GM19043 (cell line): Measurements from ENCODE around the gene PCSK5.

Source experiments
- ATAC-seq: cut with Tn5 transposase; IDR thresholded peaks from one replicate; pipeline ENCODE4 v1.9.1; 2021; ENCODE audit warnings: low read depth; ENCODE audit not compliant: unreplicated experiment

Gene PCSK5

DNA sequence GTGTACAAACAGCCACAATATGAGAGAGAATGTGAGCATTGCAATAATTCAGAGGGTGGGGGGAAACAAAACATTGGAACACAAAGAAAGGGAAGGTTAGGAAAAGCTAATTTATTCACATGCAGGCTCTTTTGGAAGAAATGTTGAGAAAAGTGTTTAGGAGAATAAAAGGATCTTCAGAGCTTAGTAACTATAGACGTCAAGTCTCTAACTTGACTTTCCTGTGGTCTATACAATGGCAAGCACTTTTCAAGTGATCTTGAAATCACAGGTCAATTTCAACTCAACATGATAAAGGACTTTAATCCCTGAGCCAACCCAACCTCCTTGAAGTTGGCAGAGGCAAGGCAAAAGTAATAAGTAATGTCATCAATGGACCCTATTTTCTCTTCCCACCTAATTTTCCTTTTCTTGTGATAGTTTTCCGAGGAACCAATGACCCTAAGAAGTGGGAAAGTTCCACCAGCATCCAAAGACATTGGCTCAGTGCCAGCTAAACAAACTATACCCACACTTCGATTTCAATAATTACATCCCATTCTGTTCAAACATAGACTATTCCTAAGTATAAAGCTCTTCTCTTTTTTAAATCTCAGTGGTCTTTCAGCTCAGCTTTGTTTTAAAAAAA, 480.0 kb downstream of the PCSK5 start:
- ATAC-seq = no peak

DNA sequence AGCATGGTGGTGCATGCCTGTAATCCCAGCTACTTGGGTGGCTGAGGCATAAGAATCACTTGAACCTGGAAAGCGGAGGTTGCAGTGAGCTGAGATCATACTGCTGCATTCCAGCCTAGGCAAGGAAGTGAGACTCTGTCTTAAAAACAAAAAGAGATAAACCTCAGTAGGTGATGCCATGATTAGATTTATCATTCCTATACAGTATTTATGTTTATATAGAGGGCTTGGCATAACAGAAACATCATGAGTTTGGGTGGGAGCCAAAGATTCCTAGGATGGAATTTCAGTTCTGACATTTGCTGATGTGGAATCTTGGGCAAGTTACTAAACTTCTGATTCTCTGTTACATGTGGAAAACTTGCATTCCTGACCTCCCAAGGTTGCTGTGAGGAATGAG, 481.4 kb downstream of the PCSK5 start:
- no peak for ATAC-seq

DNA sequence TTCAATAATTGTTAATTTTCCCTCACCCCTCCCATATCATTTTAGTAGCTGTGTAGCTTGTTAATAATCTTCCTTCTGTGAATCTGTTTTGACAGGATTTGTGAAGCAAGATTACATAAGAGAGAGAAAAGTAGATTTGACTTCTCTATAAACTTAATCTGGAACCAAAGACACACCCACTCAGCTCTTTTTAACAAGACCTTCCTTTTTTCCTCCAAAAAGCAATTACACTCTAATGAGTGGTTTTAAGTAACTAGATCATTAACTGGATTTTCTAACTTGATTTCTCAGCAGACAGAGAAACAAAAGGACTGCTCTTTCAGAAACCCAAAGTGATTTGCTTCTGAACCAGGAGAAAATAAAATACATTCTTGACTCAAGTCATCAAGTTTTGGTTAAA, 481.9 kb downstream of the PCSK5 start:
- ATAC-seq = no peak

DNA sequence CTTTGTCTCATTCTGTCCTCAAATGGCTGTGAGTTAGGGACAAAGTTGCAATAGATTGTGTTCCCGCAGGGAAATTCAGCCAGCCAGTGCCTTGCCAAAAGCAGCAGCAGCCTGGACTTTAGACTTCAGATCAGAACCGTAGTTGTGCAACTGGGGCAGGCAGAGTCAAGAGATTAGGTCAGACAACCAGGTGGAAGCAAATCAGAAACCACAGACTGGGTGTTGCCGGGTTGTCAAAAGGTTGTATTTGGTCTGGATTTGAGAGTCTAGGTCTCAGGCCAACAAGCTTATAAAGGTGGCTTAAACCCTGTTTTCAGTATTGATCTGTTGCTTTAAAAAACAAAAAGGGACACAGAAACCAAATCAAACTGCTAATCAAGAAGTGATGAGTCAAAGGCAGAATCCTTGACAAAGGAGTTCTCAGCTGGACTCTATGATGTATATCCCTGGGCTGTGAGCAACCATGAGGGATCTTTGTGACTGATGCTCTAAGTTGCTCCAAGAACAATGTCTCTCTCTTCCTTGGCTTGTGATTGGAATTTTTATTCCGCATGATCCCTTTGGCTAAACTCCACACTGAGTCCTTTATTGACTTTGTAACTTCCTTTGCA, 482.8 kb downstream of the PCSK5 start:
- no peak for ATAC-seq

DNA sequence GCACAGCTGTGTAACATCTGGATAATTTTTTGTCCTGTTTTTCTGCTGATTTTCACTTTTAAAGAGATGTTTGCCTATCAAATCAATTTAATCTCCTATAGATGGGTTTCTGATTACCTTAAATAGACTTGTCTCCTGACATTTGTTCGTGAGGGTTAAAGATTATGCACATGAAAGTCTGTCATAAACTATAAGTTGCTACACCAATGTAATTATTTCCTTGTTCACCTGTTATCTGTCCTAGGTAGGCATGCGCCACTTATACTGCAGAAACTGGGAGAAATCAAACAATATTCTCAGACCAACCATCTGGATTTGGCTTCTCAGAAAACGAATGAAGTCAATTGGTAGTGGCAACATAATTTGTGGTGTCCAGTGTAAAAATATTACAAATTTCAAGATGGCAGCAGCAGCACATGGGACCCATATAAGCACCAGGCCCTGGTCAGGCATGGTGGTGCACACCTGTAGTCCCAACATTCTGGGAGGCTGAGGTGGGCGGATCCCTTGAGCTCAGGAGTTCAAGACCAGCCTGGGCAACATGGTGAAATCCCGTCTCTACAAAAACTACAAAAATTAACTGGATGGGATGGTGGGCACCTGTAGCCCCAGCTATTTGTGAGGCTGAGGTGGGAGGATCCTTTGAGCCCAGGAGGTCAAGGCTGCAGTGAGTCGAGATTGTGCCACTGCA, 483.5 kb downstream of the PCSK5 start:
- no peak for ATAC-seq

DNA sequence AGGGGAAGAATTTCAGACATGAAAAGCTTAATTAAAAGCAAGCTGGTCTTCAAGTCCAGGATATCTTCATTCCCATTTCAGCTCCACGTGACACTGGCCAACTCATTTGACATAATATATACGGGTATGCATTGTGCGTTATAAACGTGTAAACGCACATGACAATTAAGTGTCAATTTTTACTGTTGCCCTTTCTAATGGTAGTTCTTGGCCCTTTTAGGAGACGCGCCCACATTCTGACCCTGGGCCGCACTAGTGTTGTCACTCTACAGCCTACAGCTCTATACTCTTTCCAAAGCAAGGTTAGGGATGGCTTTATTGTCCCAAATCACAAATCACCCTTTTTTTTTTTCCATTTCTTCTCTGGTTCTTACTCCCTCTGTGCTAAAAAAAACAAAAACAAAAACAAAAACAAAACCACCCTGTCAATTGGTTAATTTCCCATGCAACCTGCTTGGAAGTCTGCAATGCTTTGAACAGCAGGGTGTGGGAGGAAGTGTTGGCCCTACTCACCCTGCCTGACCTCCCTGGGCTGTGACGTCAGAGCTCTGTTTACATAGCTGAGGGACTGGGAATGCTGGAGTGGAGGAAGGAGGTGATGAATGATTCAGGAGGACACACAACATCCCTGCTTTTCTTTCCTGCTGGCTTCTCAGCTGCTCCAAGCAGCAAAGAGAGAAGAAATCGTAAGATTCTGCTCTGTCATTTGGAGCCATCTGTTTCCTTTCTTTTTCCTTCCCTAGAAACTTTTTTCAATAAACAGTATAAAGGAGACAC, 484.5 kb downstream of the PCSK5 start:
- ATAC-seq = no peak

DNA sequence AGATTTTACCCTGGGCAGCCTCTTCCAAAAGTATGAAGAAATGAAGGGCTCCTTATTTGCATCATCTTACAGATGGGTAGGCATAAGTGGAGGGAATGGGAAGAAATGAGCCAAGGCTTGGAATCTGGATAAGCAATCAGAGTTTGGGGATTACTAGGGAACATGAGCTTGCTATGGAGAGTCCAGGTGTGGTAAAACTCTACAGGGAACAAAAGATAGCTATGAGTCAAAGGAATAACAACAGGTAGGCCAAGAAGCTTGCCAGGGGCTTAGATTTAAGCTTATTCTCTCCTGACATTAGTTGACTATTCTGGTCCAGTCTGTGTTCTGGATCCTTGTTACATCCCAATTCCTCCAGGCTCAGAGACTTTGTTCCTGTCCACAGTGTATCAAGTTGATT, 487.3 kb downstream of the PCSK5 start:
- no peak for ATAC-seq

DNA sequence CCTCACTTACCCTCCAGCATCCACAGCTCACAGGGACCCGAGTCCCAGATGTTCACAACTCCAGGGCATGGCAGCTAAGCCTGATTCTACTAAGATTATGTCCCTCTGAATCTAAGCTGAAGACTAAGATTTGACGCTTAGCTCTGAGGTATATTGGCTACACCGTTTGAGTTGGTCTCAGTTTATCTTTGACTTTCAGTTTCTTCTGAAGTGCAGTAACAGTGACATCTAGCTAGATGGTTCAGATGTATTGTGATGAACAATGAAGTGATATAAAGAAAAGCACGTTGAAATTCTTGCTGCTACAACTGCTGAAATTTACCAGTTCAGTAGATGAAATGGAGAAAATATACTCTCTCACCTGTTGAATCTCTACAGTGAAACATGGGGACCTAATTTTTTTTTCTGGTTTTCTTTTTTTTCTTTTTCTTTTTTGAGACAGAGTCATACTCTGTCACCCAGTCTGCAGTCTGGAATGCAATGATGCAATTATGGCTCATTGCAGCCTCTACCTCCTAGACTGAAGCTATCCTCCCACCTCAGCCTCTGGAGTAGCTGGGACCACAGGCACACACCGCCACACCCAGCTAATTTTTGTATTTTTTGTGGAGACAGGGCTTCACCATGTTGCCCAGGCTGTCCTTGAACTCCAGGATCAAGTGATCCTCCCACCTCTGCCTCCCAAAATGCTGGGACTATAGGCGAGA, 488.0 kb downstream of the PCSK5 start:
- no peak for ATAC-seq

DNA sequence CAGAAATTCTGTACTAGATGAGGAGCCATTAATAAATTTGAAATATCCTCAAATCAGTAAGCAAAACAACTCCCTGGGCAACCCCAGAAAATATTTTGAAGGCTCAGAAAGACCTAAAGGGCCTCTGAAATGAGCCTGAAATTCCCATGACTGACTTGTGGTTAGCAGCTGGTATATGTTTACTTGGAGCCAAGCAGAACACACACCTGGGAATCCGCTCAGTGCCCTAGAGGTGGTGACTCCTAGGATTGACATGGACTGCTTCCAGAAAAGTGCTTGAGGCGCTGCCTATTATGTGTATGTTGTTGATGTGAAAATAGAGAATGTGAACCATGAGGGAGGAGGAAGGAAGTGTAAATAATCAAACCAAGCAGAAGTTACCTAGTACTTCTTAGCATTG, 489.0 kb downstream of the PCSK5 start:
- ATAC-seq = no peak

DNA sequence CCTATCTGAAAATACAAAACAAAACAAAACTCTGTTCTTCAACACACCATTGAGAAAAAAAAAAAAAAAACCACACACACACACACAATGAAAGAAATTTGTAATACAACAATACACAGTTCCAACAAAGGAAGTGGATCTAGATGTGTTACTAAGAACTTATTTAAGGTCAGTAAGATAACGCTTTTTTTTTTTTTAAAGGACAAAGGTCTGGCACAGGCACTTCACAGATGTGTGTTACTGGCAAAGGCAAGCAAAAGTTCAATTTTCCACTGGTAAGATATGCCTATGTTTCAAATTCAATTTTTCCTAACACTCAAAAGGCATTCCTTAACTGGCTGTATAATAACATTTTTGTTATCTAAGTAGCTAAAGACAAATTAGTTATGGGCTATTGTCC, 500.2 kb downstream of the PCSK5 start:
- no peak for ATAC-seq

DNA sequence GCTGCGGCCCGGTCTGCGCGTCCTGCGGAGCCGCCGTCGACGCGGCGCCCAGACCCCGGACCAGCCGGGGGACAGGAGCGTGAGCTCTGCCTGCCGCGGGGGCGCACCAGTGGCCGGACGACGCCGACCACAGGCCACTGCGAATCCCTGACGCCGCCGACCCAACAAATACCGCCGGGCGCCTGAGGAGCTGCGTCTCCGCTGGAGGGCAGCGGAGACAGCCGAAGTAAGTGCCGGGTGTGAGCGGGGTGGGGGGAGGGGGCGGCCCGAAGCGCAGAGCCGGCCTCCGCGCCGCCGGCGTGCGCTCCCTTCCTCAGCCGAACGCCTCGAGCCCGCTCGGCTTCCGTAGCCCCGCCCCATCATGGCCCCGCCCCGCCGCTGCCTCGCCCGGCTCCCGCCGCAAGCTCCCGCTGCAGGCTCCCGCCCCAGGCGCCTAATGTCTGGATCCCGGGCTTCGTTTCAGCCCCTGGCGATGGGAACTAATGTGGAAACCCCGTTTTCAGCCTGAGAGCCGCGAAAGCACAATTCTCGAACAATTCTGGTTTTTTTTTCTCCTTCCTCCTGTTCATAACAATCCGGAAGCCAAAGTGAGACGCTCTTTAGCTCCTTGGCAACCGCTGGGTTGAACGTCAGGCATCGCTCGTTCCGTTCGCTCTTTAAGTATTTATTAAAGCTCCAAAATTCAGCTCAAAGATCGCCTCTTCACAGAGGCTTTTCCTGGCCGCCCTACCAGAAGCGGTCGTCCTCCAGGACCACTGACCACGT, 503.9 kb downstream of the PCSK5 start, which contains the start of gene RFK:
Gene RFK, minus strand, starts transcription at position 232 of the 765 bp plus-strand sequence. CDS start 255 bp downstream, outside the sequence.
- ATAC-seq = peak; percentile 54

DNA sequence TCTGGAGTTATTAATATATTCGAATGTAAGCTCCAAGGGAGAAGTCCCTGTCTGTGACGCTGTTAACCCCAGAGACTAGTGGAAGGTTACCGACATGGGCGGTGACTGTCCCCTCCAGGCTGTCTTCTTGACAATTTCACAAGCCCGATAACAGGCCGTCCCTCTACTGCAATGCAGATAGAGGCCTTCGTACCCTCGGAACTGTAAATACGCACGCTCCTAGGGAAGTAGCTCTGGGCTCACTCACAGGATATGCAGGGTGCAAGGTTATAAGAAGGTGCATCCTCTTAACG, 504.4 kb downstream of the PCSK5 start:
- peak; percentile 50 for ATAC-seq

DNA sequence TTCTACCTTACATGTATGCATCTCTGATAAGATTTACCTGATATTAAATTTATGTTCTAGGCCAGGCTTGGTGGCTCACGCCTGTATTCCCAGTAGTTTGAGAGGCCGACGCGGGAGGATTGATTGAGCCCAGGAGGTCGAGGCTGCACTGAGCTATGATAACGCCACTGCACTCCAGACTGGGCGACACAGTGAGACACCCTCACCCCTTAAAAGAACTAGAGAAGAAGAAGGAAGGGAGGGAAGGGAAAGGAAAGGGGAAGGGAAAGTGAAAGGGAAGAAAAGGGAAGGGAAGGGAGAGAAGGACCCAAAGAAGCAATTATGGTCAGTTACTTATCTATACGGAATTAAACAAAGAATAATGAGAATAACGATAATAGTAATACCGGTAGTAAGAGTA, 504.9 kb downstream of the PCSK5 start:
- no peak for ATAC-seq

DNA sequence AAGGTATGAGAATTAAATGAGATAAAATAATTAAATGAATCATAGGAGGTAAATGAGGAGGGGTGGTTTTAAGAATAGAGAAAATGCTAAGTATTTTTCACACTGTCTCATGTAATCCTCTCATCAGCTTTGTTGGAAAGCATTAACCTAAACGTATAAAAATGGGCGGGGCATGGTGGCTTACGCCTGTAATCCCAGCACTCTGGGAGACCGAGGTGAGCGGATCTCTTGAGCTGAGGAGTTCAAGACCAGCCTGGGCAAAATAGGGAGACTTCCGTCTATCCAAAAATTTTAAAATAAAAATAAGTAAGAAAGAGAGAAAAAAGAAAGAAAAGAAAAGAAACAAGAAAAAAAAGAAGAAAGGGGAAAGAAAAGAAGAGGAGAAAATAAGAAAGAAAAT, 505.7 kb downstream of the PCSK5 start:
- ATAC-seq = no peak

DNA sequence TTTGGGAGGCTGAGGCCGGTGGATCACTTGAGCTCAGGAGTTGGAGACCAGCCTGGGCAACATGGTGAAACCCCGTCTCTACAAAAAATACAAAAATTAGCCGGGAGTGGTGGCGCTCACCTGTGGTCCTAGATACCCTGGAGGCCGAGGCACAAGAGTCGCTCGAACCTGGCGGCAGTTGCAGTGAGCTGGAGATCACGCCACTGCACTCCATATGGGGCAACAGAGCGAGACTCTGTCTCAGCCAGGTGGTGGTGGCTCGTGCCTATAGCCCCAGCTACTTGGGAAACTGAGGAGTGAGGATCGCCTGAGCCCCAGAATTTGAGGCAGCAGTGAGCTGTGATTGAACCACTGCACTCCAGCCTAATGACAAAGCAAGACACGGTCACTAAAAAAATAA, 506.1 kb downstream of the PCSK5 start:
- ATAC-seq = no peak

DNA sequence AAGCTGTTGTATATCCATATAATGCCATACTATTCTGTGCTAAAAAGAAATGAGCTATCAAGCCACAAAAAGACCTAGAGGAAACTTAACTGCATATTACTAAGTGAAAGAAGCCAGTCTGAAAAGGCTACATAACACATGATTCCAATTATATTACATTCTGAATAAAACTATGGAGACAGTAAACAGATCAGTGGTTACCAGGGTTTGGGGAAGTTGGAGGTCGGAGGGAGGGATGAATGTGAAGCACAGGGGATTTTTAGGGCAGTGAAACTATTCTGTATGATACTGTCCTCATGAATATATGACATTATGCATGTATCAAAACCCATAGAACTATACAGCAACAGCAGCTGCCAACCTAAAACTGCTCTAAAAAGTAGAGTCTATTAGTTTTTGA, 509.4 kb downstream of the PCSK5 start:
- no peak for ATAC-seq

DNA sequence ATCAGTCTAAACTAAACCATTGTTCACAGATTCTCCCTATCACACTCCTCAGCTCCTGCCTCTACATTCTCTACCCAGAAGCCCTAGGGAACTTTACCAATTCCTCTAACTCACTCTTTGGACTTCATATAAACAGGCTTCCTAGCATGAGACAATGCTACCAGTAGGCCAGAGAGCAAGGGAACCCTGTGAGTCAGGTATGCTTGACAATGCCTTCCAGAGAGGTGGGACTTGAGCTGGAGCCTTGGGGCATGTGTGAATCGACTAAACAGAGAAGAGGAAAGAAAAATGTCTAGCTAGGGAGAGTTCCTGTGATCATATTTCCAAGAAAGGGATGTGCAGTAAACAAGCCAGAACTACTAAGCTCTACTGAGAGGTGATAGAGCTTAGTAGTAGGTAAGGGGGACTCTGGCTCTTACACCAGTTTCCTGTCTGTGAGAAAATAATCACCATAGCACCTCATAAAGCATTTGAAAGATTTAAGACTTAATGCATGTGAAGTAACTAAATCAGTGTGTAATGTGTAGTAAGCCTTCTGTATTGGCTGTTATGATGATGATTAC, 510.1 kb downstream of the PCSK5 start:
- no peak for ATAC-seq

DNA sequence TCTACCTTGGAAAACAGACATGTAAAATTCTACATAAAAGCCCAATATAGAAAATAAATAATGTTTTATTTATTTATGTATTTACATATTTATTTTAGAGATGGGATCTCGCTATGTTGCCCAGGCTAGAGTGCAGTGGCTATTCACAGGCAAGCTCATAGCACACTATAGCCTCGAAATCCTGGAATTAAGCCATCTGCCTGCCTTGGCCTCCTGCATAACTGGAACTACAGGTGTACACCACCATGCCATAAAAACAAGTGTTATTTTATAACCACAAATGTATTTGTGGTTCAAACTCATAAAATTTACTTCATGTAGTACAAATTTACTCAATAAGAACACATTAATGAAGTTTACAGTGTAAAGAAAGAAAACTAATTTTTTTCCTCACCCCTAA, 510.7 kb downstream of the PCSK5 start:
- no peak for ATAC-seq

DNA sequence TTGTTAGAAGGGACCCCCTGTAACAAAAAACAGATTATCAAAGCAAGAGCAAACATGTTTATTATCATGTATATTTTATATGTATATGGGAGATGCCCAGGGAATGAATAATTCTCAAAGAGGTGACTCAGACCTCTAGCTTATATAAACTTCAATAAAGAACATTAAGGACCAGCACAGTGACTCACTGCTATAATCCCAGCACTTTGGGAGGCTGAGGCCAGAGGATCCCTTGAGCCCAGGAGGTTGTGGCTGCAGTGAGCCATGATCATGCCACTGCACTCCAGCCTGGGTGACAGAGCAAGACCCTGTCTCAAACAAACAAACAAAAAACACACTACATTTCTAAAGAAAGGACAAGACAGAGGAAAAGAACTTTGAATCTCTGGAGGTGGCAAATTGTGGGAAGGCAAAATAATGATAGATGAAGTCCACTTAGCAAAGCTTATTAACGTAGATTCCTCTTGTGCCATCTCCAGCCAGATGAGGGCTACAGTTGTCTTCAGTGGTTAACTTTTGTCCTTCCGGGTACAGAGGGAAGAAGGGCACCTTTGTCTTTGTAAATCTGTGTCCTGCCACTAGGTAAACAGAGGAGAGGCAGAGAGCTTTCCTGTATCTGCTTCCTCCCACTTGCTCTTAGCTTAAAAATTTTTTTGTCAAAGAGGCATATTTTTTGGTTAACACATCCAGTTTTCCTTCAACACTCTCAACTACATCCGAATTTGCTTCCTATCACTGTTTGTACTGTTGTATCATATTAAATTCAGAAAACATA, 511.3 kb downstream of the PCSK5 start:
- ATAC-seq = no peak
